Fibroblast of villous mesenchyme (primary cell): ENCODE measurements around the gene IL17RD. TPM values are rescaled to one million over a fixed set of nuclear protein-coding genes. Genes with fewer than 3 reads are reported as not detected.

Experiments
- DNase-seq: peaks from one replicate; pipeline ENCODE4 v3.0.0-alpha.2; 2010; ENCODE audit warnings: low read depth
- H3K4me3 ChIP-seq: 2 replicates; pipeline ENCODE4 v1.5.1; 2011; ENCODE audit warnings: low read depth, mild to moderate bottlenecking, low read length
- total RNA-seq: library from RNA; depleted of rRNA; stranded (reverse); fragments of >200 nt; gene quantifications from 2 replicates; pipeline ENCODE4 v1.2.3, GENCODE V29; 2012
- TF ChIP-seq, protein P1 (sequence below): IDR thresholded peaks from 2 replicates; pipeline ENCODE4 v1.5.1; 2012; ENCODE audit warnings: low read depth, mild to moderate bottlenecking, low read length; ENCODE audit not compliant: insufficient read depth

Gene IL17RD
- total RNA-seq, 1 donor, result 0.86 TPM

GRCh38 chr3:57144952-57145351 lies 20.2 kb downstream of the IL17RD start:
- TF ChIP-seq, protein P1, sequence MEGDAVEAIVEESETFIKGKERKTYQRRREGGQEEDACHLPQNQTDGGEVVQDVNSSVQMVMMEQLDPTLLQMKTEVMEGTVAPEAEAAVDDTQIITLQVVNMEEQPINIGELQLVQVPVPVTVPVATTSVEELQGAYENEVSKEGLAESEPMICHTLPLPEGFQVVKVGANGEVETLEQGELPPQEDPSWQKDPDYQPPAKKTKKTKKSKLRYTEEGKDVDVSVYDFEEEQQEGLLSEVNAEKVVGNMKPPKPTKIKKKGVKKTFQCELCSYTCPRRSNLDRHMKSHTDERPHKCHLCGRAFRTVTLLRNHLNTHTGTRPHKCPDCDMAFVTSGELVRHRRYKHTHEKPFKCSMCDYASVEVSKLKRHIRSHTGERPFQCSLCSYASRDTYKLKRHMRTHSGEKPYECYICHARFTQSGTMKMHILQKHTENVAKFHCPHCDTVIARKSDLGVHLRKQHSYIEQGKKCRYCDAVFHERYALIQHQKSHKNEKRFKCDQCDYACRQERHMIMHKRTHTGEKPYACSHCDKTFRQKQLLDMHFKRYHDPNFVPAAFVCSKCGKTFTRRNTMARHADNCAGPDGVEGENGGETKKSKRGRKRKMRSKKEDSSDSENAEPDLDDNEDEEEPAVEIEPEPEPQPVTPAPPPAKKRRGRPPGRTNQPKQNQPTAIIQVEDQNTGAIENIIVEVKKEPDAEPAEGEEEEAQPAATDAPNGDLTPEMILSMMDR, result no peak
- no peak for DNase-seq
- no peak overlapping the region for H3K4me3 ChIP-seq

DNA sequence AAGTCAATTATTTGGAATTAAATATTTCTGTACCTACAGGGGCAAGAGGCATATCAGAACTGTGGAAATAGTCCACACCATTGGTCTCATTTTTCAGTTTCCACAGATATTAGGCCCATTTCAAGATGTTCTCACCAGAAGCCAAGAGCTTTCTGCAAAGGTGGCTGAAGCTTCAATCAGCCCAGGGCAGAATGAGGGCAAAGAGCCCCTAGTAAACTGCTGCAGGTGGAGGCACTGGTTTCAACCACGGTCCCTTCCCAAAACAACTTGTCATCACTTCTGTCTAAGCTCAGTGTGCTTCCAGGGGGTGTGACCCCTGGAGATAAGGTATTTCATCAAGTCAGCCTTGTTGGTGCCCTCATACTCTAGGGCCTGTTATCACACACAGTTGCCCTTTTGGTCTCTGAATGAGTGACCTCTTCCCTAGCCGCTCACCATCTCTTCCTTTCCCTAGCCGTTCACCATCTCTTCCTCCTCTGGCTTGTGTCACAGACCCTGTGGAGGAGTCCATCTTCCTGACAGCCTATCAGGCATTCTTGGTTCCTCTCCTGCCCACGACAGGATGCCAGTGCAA lies 21.2 kb downstream of the IL17RD start:
- no peak for DNase-seq
- no peak overlapping the region for H3K4me3 ChIP-seq
- TF ChIP-seq, protein P1, result no peak

DNA sequence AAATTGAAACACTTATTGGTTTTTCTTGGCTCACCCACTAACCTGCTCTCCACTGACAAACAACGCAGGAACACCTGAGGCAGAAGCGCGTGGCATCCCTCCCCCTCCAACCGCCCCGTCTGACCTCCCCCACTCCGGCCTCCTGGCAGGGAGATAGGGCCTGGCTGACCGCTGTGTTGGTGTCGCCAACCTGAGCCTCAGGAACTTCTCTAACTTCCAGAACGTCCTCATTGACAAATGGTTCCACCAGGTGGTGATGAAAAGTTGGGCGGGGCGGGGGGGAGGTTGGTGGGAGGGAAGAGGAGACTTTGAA lies 22.8 kb downstream of the IL17RD start:
- TF ChIP-seq, protein P1, result no peak
- no peak overlapping the region for H3K4me3 ChIP-seq

DNA sequence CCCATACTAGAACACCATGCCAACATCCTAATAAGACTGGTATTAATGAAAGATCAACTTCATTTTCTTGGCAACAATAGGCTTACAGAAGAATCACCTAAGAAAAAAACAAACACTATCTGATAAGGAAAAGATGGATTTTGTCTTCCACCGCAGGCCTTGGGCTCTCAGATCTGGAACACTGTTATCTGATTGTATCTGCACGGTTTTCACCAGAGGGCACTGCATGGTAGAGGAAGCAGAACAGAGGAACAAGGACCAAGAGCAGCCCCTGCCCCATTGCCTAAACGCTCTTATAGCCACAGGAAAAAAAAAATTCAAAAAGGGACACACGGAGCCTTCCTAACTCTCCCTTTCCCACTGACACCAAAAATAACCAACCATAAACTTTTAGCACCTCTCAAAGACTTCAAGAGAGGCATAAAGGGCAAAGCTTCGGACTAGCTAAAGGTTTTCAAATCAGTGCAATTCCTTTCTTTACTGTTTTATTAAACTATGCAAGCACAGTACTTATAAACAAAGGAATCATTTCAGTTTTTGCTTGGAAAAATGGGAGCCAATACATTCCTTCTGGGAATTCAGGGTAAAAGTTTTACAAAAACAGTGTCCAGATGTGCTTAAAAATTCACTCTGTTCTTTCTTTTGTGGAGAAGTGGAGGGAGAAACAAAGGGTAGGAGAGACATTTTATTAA lies 23.3 kb downstream of the IL17RD start:
- TF ChIP-seq, protein P1, result no peak
- DNase-seq, result no peak

More for the DNA sequence above, 22.8 kb downstream of the IL17RD start:
- no peak for DNase-seq

GRCh38 chr3:57140894-57141293 lies 24.3 kb downstream of the IL17RD start:
- no peak for DNase-seq
- TF ChIP-seq, protein P1, result no peak

More for the DNA sequence above, 23.3 kb downstream of the IL17RD start:
- H3K4me3 ChIP-seq, result no peak overlapping the region

DNA sequence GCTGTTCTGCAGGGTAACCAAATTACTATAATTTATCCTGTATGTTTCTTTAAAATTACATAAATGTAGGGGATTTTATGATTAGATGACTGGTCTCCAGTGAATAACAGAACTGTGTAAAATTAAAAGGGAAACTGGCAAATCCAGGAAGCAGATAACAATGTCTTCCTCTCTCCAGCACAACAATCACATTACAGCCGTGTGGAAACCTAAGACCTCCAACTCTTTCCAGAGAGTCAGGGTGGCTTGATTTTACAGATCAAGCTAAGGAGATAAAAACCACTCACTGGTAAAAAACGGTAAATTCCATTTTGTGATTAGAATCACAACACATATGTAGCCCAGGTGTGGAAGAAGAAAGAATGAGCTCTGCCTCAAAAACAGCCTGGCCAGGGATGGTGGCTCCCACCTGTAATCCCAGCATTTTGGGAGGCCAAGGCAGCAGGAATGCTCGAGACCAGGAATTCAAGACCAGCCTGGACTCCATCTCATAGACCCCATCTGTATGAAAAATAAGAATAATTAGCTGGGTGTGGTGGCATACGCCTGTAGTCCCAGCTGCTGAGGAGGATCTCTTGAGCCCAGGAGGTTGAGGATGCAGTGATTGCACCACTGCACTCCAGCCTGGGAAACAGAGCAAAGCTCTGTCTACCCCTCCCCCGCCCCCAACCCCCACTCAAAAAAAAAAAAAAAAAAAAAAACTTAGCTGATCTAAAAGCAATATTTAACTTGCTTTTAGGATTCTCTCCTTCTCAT lies 29.0 kb downstream of the IL17RD start:
- H3K4me3 ChIP-seq, result no peak overlapping the region
- DNase-seq, result no peak
- TF ChIP-seq, protein P1, result no peak

More at GRCh38 chr3:57140894-57141293, 24.3 kb downstream of the IL17RD start:
- no peak overlapping the region for H3K4me3 ChIP-seq
